HepG2 (cell line): ENCODE results near the gene CNPY4. TPM values are rescaled to one million over a fixed set of nuclear protein-coding genes. Genes with fewer than 3 reads are reported as not detected.

Experiments
- BRCA1 ChIP-seq: sonication (generic); formaldehyde crosslinking; IDR thresholded peaks from 2 replicates; pipeline ENCODE4 v1.4.0; 2020; ENCODE audit warnings: missing genetic modification reagents
- CHCHD3 ChIP-seq: sonication (generic); formaldehyde crosslinking; IDR thresholded peaks from 2 replicates; pipeline ENCODE4 v1.8.0; 2022; ENCODE audit warnings: mild to moderate bottlenecking, missing genetic modification reagents, moderate library complexity
- HMG20B ChIP-seq: conservative IDR thresholded peaks from 2 replicates; pipeline ENCODE4 v1.6.1; 2016; ENCODE audit warnings: missing genetic modification reagents, missing compliant biosample characterization
- HOMEZ ChIP-seq: IDR thresholded peaks from 2 replicates; pipeline ENCODE4 v1.6.1; 2016; ENCODE audit warnings: low read depth
- KMT2B ChIP-seq: IDR thresholded peaks from 2 replicates; pipeline ENCODE4 v1.6.1; 2016; ENCODE audit warnings: missing genetic modification reagents, missing compliant biosample characterization
- LBX2 ChIP-seq: sonication (generic); formaldehyde crosslinking; IDR thresholded peaks from 2 replicates; pipeline ENCODE4 v1.5.0; 2020; ENCODE audit warnings: missing genetic modification reagents, mild to moderate bottlenecking, borderline replicate concordance
- LRRFIP1 ChIP-seq: sonication (generic); formaldehyde crosslinking; conservative IDR thresholded peaks from 2 replicates; pipeline ENCODE4 v1.4.0; 2020; ENCODE audit warnings: missing genetic modification reagents
- MEF2D ChIP-seq: sonication (generic); formaldehyde crosslinking; IDR thresholded peaks from 2 replicates; pipeline ENCODE4 v1.5.1; 2020; ENCODE audit warnings: mild to moderate bottlenecking, missing genetic modification reagents
- MYPOP ChIP-seq: sonication (generic); formaldehyde crosslinking; IDR thresholded peaks from 2 replicates; pipeline ENCODE4 v1.8.1; 2023; ENCODE audit warnings: mild to moderate bottlenecking, moderate library complexity, missing genetic modification reagents
- NFIC ChIP-seq: IDR thresholded peaks from 2 replicates; pipeline ENCODE4 v1.6.1; 2012; ENCODE audit warnings: mild to moderate bottlenecking, low read length, inconsistent platforms
- YEATS2 ChIP-seq: sonication (generic); formaldehyde crosslinking; IDR thresholded peaks from 2 replicates; pipeline ENCODE4 v1.4.0; 2020; ENCODE audit warnings: missing genetic modification reagents, borderline replicate concordance
- ZEB1 ChIP-seq: IDR thresholded peaks from 2 replicates; pipeline ENCODE4 v1.6.1; 2012; ENCODE audit warnings: mild to moderate bottlenecking, low read depth, inconsistent platforms; ENCODE audit not compliant: insufficient replicate concordance
- ZFY ChIP-seq: sonication (generic); formaldehyde crosslinking; IDR thresholded peaks from 2 replicates; pipeline ENCODE4 v1.4.0; 2020; ENCODE audit warnings: missing genetic modification reagents
- ZNF12 ChIP-seq: sonication (generic); formaldehyde crosslinking; IDR thresholded peaks from 2 replicates; pipeline ENCODE4 v1.5.0; 2020; ENCODE audit warnings: missing genetic modification reagents
- ZNF30 ChIP-seq: sonication (generic); formaldehyde crosslinking; IDR thresholded peaks from 2 replicates; pipeline ENCODE4 v1.5.0; 2020; ENCODE audit warnings: mild to moderate bottlenecking, missing genetic modification reagents
- ZNF335 ChIP-seq: sonication (generic); formaldehyde crosslinking; IDR thresholded peaks from 2 replicates; pipeline ENCODE4 v1.4.0; 2020; ENCODE audit warnings: missing genetic modification reagents
- ZNF33A ChIP-seq: sonication (generic); formaldehyde crosslinking; IDR thresholded peaks from 2 replicates; pipeline ENCODE4 v1.5.1; 2020; ENCODE audit warnings: missing genetic modification reagents, mild to moderate bottlenecking, moderate library complexity, borderline replicate concordance
- ZNF614 ChIP-seq: IDR thresholded peaks from 2 replicates; pipeline ENCODE4 v1.6.1; 2018; ENCODE audit warnings: missing biosample characterization, missing genetic modification reagents, inconsistent platforms, borderline replicate concordance
- polyA plus RNA-seq, 8 experiments: library from polyadenylated mRNA; depleted of rRNA in 3 of 8; stranded (reverse) in 7 of 8; unstranded in 1 of 8; fragments of >200 nt; fragmentation: Illumina TruSeq in 4 of 8; extraction: Trizol in 4 of 8; gene quantifications; 2 replicates each; pipeline versions ENCODE4 v1.2.1 to v1.2.3, GENCODE V29; 2011 to 2016; ENCODE audit warnings: low read depth in 4 of 8, missing spikeins in 1 of 8, mixed read lengths in 1 of 8; ENCODE audit not compliant: insufficient read depth in 1 of 8
- total RNA-seq, 5 experiments: library from RNA; depleted of rRNA; stranded (reverse); fragments of >200 nt; fragmentation: Illumina TruSeq; extraction: Trizol; gene quantifications; 2 replicates each; pipeline ENCODE4 v1.2.3, GENCODE V29; 2016; ENCODE audit warnings: low read depth in 1 of 5
- TF ChIP-seq, protein P1 (sequence below): sonication (generic); formaldehyde crosslinking; IDR thresholded peaks from 2 replicates; pipeline ENCODE4 v1.4.0; 2020; ENCODE audit warnings: missing genetic modification reagents
- TF ChIP-seq, protein P2 (sequence below): sonication (generic); formaldehyde crosslinking; IDR thresholded peaks from 2 replicates; pipeline ENCODE4 v1.4.0; 2020; ENCODE audit warnings: mild to moderate bottlenecking, low read depth, missing genetic modification reagents

Gene CNPY4
- total and polyA plus RNA-seq, 2 of the 13 experiments (the other 11 are each of a cell fraction or from before 2014, with no cell fraction given) = 6.2 to 12.7 TPM

- TF ChIP-seq, protein P1, sequence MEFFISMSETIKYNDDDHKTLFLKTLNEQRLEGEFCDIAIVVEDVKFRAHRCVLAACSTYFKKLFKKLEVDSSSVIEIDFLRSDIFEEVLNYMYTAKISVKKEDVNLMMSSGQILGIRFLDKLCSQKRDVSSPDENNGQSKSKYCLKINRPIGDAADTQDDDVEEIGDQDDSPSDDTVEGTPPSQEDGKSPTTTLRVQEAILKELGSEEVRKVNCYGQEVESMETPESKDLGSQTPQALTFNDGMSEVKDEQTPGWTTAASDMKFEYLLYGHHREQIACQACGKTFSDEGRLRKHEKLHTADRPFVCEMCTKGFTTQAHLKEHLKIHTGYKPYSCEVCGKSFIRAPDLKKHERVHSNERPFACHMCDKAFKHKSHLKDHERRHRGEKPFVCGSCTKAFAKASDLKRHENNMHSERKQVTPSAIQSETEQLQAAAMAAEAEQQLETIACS = peak; percentile 98
- TF ChIP-seq LRRFIP1 (CRISPR knock-in tag) (no peak), MEF2D (peak; percentile 31), HMG20B (peak; percentile 63; the same call in 1 of the 2 replicates), ZNF12 (peak; percentile 20; the same call in 1 of the 2 replicates), NFIC (no peak), BRCA1 (CRISPR knock-in tag) (no peak; the same call in 1 of the 2 replicates), ZNF30 (CRISPR knock-in tag) (peak; percentile 87; the same call in 1 of the 2 replicates), KMT2B (CRISPR knock-in tag) (peak; percentile 85), HOMEZ (no peak; the same call in none of the 2 replicates), ZNF614 (peak; percentile 96), LBX2 (CRISPR knock-in tag) (no peak), ZNF33A (CRISPR knock-in tag) (peak; percentile 90), CHCHD3 (CRISPR knock-in tag) (no peak), YEATS2 (CRISPR knock-in tag) (peak; percentile 95; the same call in 1 of the 2 replicates), ZFY (CRISPR knock-in tag) (peak; percentile 96), ZEB1 (no peak), ZNF335 (no peak), MYPOP (CRISPR knock-in tag) (no peak; the same call in 1 of the 2 replicates)
- TF ChIP-seq, protein P2, sequence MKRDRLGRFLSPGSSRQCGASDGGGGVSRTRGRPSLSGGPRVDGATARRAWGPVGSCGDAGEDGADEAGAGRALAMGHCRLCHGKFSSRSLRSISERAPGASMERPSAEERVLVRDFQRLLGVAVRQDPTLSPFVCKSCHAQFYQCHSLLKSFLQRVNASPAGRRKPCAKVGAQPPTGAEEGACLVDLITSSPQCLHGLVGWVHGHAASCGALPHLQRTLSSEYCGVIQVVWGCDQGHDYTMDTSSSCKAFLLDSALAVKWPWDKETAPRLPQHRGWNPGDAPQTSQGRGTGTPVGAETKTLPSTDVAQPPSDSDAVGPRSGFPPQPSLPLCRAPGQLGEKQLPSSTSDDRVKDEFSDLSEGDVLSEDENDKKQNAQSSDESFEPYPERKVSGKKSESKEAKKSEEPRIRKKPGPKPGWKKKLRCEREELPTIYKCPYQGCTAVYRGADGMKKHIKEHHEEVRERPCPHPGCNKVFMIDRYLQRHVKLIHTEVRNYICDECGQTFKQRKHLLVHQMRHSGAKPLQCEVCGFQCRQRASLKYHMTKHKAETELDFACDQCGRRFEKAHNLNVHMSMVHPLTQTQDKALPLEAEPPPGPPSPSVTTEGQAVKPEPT (CRISPR knock-in tag) = no peak; the same call in 1 of the 2 replicates
Measured at GRCh38 chr7:100081535-100082102, 37.8 kb upstream of the CNPY4 start, which contains the start of gene ZNF3 (continued).
